ENCODE data around the gene ACKR1.

DNA sequence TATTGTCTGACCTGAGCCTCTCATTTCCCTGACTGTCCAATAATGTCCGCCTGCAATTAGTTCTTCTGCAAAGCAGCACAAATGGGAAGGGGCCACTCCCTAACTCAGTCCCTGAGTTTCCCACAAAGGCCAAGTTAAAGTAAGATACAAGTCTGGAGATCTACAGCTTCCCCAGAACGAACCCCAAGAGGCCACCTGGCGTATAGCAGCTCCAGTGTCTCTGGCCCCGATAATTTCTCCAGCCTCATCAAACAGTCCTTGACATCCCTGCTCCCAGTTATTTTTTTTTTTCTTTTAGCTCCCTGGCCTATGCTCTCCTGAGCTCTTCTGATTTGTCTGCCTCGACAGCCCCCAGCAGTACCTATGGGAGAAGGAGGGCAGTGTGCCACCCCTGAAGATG, 8.1 kb upstream of the ACKR1 start:
- TF ChIP-seq, protein P1, sequence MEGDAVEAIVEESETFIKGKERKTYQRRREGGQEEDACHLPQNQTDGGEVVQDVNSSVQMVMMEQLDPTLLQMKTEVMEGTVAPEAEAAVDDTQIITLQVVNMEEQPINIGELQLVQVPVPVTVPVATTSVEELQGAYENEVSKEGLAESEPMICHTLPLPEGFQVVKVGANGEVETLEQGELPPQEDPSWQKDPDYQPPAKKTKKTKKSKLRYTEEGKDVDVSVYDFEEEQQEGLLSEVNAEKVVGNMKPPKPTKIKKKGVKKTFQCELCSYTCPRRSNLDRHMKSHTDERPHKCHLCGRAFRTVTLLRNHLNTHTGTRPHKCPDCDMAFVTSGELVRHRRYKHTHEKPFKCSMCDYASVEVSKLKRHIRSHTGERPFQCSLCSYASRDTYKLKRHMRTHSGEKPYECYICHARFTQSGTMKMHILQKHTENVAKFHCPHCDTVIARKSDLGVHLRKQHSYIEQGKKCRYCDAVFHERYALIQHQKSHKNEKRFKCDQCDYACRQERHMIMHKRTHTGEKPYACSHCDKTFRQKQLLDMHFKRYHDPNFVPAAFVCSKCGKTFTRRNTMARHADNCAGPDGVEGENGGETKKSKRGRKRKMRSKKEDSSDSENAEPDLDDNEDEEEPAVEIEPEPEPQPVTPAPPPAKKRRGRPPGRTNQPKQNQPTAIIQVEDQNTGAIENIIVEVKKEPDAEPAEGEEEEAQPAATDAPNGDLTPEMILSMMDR (IDR thresholded peaks at IDR 0.05; ENCODE audit: low read depth, low read length) = peak; percentile 46
- TF ChIP-seq EZH2phosphoT487 (IDR thresholded peaks at IDR 0.05; ENCODE audit: low read depth) = no peak
